K562 (cell line): Measurements from ENCODE around the gene RIMS3. TPM values are rescaled to one million over a fixed set of nuclear protein-coding genes. Genes with fewer than 3 reads are reported as not detected.

Experiments
- EP300 ChIP-seq: IDR thresholded peaks from 2 replicates; pipeline ENCODE4 v1.6.1; 2012; ENCODE audit warnings: low read length, improper control_type of control experiment
- GABPA ChIP-seq: fragments of 200-800 bp; sonication (Bioruptor generic); conservative IDR thresholded peaks from 2 replicates; pipeline ENCODE4 v1.6.1; 2016; ENCODE audit warnings: low read depth, missing genetic modification characterization, missing compliant biosample characterization
- HCFC1 ChIP-seq: IDR thresholded peaks from 2 replicates; pipeline ENCODE4 v1.6.1; 2012; ENCODE audit warnings: low read depth, low read length, improper control_type of control experiment
- KDM4B ChIP-seq, 2 experiments: fragments of 450-650 bp in 1 of 2; sonication (generic) in 1 of 2; IDR thresholded peaks; 2 replicates each; pipeline ENCODE4 v1.6.1; 2016 to 2017; ENCODE audit warnings: borderline replicate concordance in 2 of 2, antibody characterized with exemption in 1 of 2, low read depth in 1 of 2, mild to moderate bottlenecking in 1 of 2
- KHSRP ChIP-seq: fragments of 450-650 bp; IDR thresholded peaks from 2 replicates; pipeline ENCODE4 v1.6.1; 2017
- NEUROD1 ChIP-seq: fragments of 150-350 bp; IDR thresholded peaks from 2 replicates; pipeline ENCODE4 v1.6.1; 2014; ENCODE audit warnings: borderline replicate concordance, low read length, low read depth; ENCODE audit not compliant: partially characterized antibody
- NR0B1 ChIP-seq: fragments of 450-650 bp; IDR thresholded peaks from one replicate; pipeline ENCODE4 v1.6.1; 2018; ENCODE audit warnings: mild to moderate bottlenecking, moderate library complexity; ENCODE audit not compliant: partially characterized antibody
- PML ChIP-seq: IDR thresholded peaks from 2 replicates; pipeline ENCODE4 v1.6.1; 2012; ENCODE audit warnings: low read length, inconsistent platforms
- RBM34 ChIP-seq: fragments of 200-400 bp; formaldehyde crosslinking; IDR thresholded peaks from 2 replicates; pipeline ENCODE4 v1.6.1; 2018; ENCODE audit warnings: low read length, borderline replicate concordance; ENCODE audit not compliant: insufficient read depth
- RREB1 ChIP-seq: fragments of 250-450 bp; sonication (Bioruptor Pico); IDR thresholded peaks from 2 replicates; pipeline ENCODE4 v1.4.0; 2020
- SFPQ ChIP-seq: fragments of 200-400 bp; formaldehyde crosslinking; IDR thresholded peaks from 2 replicates; pipeline ENCODE4 v1.6.1; 2017; ENCODE audit warnings: mild to moderate bottlenecking, low read depth, low read length, moderate library complexity
- SP2 ChIP-seq: IDR thresholded peaks from 2 replicates; pipeline ENCODE4 v1.6.1; 2011; ENCODE audit warnings: mild to moderate bottlenecking, low read depth, low read length, moderate library complexity; ENCODE audit not compliant: poor library complexity, severe bottlenecking; ENCODE audit errors: extremely low read depth
- TAL1 ChIP-seq: fragments of 450-650 bp; IDR thresholded peaks from 2 replicates; pipeline ENCODE4 v1.6.1; 2016; ENCODE audit warnings: mild to moderate bottlenecking
- THRAP3 ChIP-seq: fragments of 450-650 bp; IDR thresholded peaks from 2 replicates; pipeline ENCODE4 v1.6.1; 2016; ENCODE audit warnings: mild to moderate bottlenecking, inconsistent platforms, borderline replicate concordance
- ZBTB34 ChIP-seq: fragments of 250-450 bp; sonication (Bioruptor Pico); IDR thresholded peaks from 2 replicates; pipeline ENCODE4 v1.8.0; 2021; ENCODE audit warnings: mild to moderate bottlenecking, moderate library complexity
- ZKSCAN1 ChIP-seq: fragments of 150-350 bp; IDR thresholded peaks from 2 replicates; pipeline ENCODE4 v1.6.1; 2016; ENCODE audit warnings: low read depth, low read length
- ZKSCAN3 ChIP-seq: fragments of 250-450 bp; sonication (Bioruptor Pico); IDR thresholded peaks from 2 replicates; pipeline ENCODE4 v1.4.0; 2020
- ZSCAN32 ChIP-seq: fragments of 450-650 bp; formaldehyde crosslinking; IDR thresholded peaks from 2 replicates; pipeline ENCODE4 v1.4.0; 2020; ENCODE audit warnings: mild to moderate bottlenecking, moderate library complexity
- polyA plus RNA-seq, 8 experiments: library from polyadenylated mRNA; depleted of rRNA in 4 of 8; stranded (reverse) in 5 of 8; unstranded in 3 of 8; fragments of >200 nt; fragmentation: Nextera tagmentation in 2 of 8; fragmentation: Illumina TruSeq in 1 of 8; extraction: Ambion mirVana in 2 of 8; extraction: Trizol in 1 of 8; gene quantifications; 2 replicates each; pipeline versions ENCODE4 v1.2.1 to v1.2.3, GENCODE V29; 2011 to 2014; ENCODE audit warnings: inconsistent platforms in 1 of 8, missing spikeins in 1 of 8
- total RNA-seq, 7 experiments: library from RNA; depleted of rRNA in 6 of 7; stranded (reverse); fragments of >200 nt in 6 of 7; fragmentation: Illumina TruSeq in 2 of 7; extraction: Trizol in 2 of 7; gene quantifications; 2 replicates each; pipeline versions ENCODE4 v1.2.1 to v1.2.3, GENCODE V29; 2011 to 2021; ENCODE audit warnings: low replicate concordance in 1 of 7

RIMS3 gene
- total and polyA plus RNA-seq, 9 of the 15 experiments (the other 6 are each of a cell fraction or from before 2014, with no cell fraction given), result 0.06 to 1.2 (median 0.59) TPM

GRCh38 chr1:40709100-40709801 lies 43.8 kb upstream of the RIMS3 start (continued):
- TF ChIP-seq KDM4B (IDR thresholded peaks at IDR 0.05; ENCODE audit: borderline replicate concordance in 2 of 2, low read depth in 1 of 2) (no peak), ZKSCAN3 (CRISPR knock-in tag) (no peak), KHSRP (no peak), SP2 (peak; percentile 88), ZSCAN32 (CRISPR knock-in tag) (no peak), HCFC1 (no peak), SFPQ (no peak), RBM34 (no peak), ZKSCAN1 (no peak), PML (peak; percentile 62; the same call in 1 of the 2 replicates), ZBTB34 (no peak), RREB1 (CRISPR knock-in tag) (no peak), NEUROD1 (peak; percentile 99), EP300 (0 out of 2 replicates have a peak, but pooled peaks have one; percentile 23), NR0B1 (no peak), GABPA (peak; percentile 91), TAL1 (no peak), THRAP3 (peak; percentile 68; the same call in 1 of the 2 replicates)
